HEK293 (cell line): ENCODE results near the gene PTGES2.

Experiments
- ZFP3 ChIP-seq: fragments of 450-650 bp; formaldehyde crosslinking; IDR thresholded peaks from 2 replicates; pipeline ENCODE4 v1.5.1; 2016; ENCODE audit warnings: low read depth, missing biosample characterization, missing genetic modification characterization
- TF ChIP-seq, protein P1 (sequence below): fragments of 450-650 bp; formaldehyde crosslinking; IDR thresholded peaks from 2 replicates; pipeline ENCODE4 v1.5.1; 2016; ENCODE audit warnings: missing biosample characterization, missing genetic modification characterization
- TF ChIP-seq, protein P2 (sequence below): fragments of 450-650 bp; formaldehyde crosslinking; IDR thresholded peaks from 2 replicates; pipeline ENCODE4 v1.5.1; 2016; ENCODE audit warnings: missing biosample characterization, missing genetic modification characterization
- TF ChIP-seq, protein P3 (sequence below): fragments of 450-650 bp; formaldehyde crosslinking; IDR thresholded peaks from 2 replicates; pipeline ENCODE4 v1.5.1; 2017; ENCODE audit warnings: missing biosample characterization, missing genetic modification characterization

DNA sequence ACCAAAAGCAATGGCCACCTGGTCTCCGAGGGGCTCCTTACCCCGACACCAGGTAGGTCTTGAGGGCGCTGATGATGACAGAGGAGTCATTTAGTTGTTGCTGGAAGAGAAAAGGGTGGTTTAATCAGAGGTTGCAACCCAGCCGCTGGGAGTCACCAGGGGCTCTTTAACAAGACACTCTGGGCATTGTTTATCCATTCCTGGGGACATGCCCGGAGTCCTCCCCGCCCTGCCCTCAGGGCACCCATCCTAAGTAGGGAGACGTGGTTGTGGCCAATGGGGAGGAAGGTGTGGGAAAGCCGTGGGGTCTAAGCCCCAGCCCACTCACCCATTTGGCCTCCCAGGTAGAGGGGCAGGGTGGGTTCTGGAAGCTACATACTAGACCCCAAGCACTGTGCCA lies 3.1 kb downstream of the PTGES2 start:
- no peak for TF ChIP-seq ZFP3 (tag by site-specific recombination)
- TF ChIP-seq, protein P1, sequence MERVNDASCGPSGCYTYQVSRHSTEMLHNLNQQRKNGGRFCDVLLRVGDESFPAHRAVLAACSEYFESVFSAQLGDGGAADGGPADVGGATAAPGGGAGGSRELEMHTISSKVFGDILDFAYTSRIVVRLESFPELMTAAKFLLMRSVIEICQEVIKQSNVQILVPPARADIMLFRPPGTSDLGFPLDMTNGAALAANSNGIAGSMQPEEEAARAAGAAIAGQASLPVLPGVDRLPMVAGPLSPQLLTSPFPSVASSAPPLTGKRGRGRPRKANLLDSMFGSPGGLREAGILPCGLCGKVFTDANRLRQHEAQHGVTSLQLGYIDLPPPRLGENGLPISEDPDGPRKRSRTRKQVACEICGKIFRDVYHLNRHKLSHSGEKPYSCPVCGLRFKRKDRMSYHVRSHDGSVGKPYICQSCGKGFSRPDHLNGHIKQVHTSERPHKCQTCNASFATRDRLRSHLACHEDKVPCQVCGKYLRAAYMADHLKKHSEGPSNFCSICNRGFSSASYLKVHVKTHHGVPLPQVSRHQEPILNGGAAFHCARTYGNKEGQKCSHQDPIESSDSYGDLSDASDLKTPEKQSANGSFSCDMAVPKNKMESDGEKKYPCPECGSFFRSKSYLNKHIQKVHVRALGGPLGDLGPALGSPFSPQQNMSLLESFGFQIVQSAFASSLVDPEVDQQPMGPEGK (tag by site-specific recombination), result no peak
- TF ChIP-seq, protein P2, sequence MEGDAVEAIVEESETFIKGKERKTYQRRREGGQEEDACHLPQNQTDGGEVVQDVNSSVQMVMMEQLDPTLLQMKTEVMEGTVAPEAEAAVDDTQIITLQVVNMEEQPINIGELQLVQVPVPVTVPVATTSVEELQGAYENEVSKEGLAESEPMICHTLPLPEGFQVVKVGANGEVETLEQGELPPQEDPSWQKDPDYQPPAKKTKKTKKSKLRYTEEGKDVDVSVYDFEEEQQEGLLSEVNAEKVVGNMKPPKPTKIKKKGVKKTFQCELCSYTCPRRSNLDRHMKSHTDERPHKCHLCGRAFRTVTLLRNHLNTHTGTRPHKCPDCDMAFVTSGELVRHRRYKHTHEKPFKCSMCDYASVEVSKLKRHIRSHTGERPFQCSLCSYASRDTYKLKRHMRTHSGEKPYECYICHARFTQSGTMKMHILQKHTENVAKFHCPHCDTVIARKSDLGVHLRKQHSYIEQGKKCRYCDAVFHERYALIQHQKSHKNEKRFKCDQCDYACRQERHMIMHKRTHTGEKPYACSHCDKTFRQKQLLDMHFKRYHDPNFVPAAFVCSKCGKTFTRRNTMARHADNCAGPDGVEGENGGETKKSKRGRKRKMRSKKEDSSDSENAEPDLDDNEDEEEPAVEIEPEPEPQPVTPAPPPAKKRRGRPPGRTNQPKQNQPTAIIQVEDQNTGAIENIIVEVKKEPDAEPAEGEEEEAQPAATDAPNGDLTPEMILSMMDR (tag by site-specific recombination), result no peak
- TF ChIP-seq, protein P3, sequence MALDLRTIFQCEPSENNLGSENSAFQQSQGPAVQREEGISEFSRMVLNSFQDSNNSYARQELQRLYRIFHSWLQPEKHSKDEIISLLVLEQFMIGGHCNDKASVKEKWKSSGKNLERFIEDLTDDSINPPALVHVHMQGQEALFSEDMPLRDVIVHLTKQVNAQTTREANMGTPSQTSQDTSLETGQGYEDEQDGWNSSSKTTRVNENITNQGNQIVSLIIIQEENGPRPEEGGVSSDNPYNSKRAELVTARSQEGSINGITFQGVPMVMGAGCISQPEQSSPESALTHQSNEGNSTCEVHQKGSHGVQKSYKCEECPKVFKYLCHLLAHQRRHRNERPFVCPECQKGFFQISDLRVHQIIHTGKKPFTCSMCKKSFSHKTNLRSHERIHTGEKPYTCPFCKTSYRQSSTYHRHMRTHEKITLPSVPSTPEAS (tag by site-specific recombination), result no peak
